PC-9 (cell line): ENCODE results near the gene DLG1.

Experiments used
- CTCF ChIP-seq: fragments of 200-600 bp; sonication (generic); conservative IDR thresholded peaks from 2 replicates; pipeline ENCODE4 v1.6.1; 2017; ENCODE audit warnings: mixed run types, antibody characterized with exemption, mild to moderate bottlenecking, moderate library complexity
- EZH2 ChIP-seq: fragments of 200-600 bp; sonication (generic); IDR thresholded peaks from 2 replicates; pipeline ENCODE4 v1.8.0; 2017; ENCODE audit warnings: antibody characterized with exemption, low read depth

GRCh38 chr3:197281849-197282248, 16.6 kb downstream of the DLG1 start:
- TF ChIP-seq EZH2 (no peak), CTCF (no peak)
